Panc1 (cell line): ENCODE data around the gene OGA. TPM values are rescaled to one million over a fixed set of nuclear protein-coding genes. Genes with fewer than 3 reads are reported as not detected.

Source experiments
- ATAC-seq: fragments of 200-7000 bp; cut with Tn5 transposase; 2 replicates; pipeline ENCODE4 v1.9.1; 2020; ENCODE audit warnings: mild to moderate bottlenecking, moderate library complexity
- BruUV-seq: library from RNA; stranded (reverse); fragments of 400-500 nt; replicated peaks from 2 replicates; lab custom pipeline; 2021; lab: Mats Ljungman, UMichigan
- CTCF ChIA-PET: fragments of 300-600 bp; sonication (Branson Sonifier 250); formaldehyde crosslinking; loops from one replicate; lab custom pipeline; 2022; ENCODE audit warnings: antibody characterized with exemption; lab: Charles Lee
- POLR2A ChIA-PET: fragments of 300-600 bp; sonication (Branson Sonifier 250); formaldehyde crosslinking; loops from one replicate; lab custom pipeline; 2022; ENCODE audit warnings: antibody characterized with exemption; lab: Charles Lee
- DNase-seq: peaks from one replicate; pipeline ENCODE4 v3.0.0-alpha.2; 2010; ENCODE audit warnings: low read depth, low spot score
- H3K27ac ChIP-seq: 2 replicates; pipeline ENCODE4 v1.5.1; 2011; ENCODE audit warnings: mild to moderate bottlenecking, low read length, inconsistent platforms
- H3K27me3 ChIP-seq: fragments of 200-500 bp; sonication (Bioruptor generic); 2 replicates; pipeline ENCODE4 v1.6.0; 2014; ENCODE audit warnings: low read length, inconsistent platforms; ENCODE audit not compliant: control insufficient read depth, insufficient read depth
- H3K36me3 ChIP-seq: fragments of 200-500 bp; sonication (Bioruptor generic); 2 replicates; pipeline ENCODE4 v1.5.1; 2014; ENCODE audit warnings: inconsistent platforms, mild to moderate bottlenecking, low read length, moderate library complexity; ENCODE audit not compliant: control insufficient read depth, insufficient read depth
- H3K4me1 ChIP-seq: 2 replicates; pipeline ENCODE4 v1.5.1; 2011; ENCODE audit warnings: inconsistent platforms, mild to moderate bottlenecking, low read length, moderate library complexity; ENCODE audit not compliant: control insufficient read depth, insufficient read depth
- H3K4me3 ChIP-seq, 2 experiments: 2 replicates each; pipeline ENCODE4 v1.5.1; 2011 to 2012; ENCODE audit warnings: low read depth in 2 of 2, low read length in 2 of 2, mild to moderate bottlenecking in 2 of 2, inconsistent platforms in 1 of 2, moderate library complexity in 1 of 2
- H3K9me3 ChIP-seq: fragments of 200-500 bp; sonication (Bioruptor generic); 2 replicates; pipeline ENCODE4 v1.5.1; 2014; ENCODE audit warnings: low read depth, mild to moderate bottlenecking, inconsistent platforms, low read length, moderate library complexity; ENCODE audit not compliant: control insufficient read depth, insufficient read depth
- CTCF ChIP-seq: fragments of 450-650 bp; IDR thresholded peaks from 2 replicates; pipeline ENCODE4 v1.5.1; 2017; ENCODE audit warnings: mild to moderate bottlenecking
- POLR2AphosphoS5 ChIP-seq: IDR thresholded peaks from 2 replicates; pipeline ENCODE4 v1.6.1; 2012; ENCODE audit warnings: mild to moderate bottlenecking, low read depth, low read length, moderate library complexity
- REST ChIP-seq, 2 experiments: IDR thresholded peaks; 2 replicates each; pipeline ENCODE4 v1.6.1; 2011 to 2012; ENCODE audit warnings: low read depth in 2 of 2, control low read depth in 1 of 2, low read length in 1 of 2, mild to moderate bottlenecking in 1 of 2, moderate library complexity in 1 of 2; ENCODE audit not compliant: insufficient read depth in 1 of 2
- SIN3A ChIP-seq: IDR thresholded peaks from 2 replicates; pipeline ENCODE4 v1.6.1; 2012; ENCODE audit warnings: low read depth, mild to moderate bottlenecking, low read length, moderate library complexity, borderline replicate concordance; ENCODE audit not compliant: insufficient read depth
- TCF7L2 ChIP-seq: IDR thresholded peaks from 2 replicates; pipeline ENCODE4 v1.6.1; 2011; ENCODE audit warnings: mild to moderate bottlenecking, low read depth, low read length, inconsistent platforms
- in situ Hi-C: cut with HindIII; loops from 2 replicates; pipeline ENCODE4 v1.10.0; 2016; ENCODE audit warnings: low sequenced_read_pairs, low pct_unique_long_range_greater_than_20kb
- intact Hi-C: fragments of 100-400 bp; cut with micrococcal nuclease; formaldehyde crosslinking; loops from one replicate; pipeline ENCODE4 v1.10.0; 2022; ENCODE audit not compliant: unreplicated experiment
- total RNA-seq: library from RNA; stranded (reverse); gene quantifications from one replicate; pipeline ENCODE4 v1.2.1, GENCODE V29; 2021; ENCODE audit not compliant: unreplicated experiment

Gene OGA
- total RNA-seq, 1 experiment from 2014 or later, result 117 TPM

- Histone ChIP-seq H3K27ac (no peak overlapping the region), H3K36me3 (no peaks in the 10 kb centered on the region), H3K4me1 (peaks cover 12% of the 10 kb centered on the region), H3K9me3 (no peaks in the 10 kb centered on the region), H3K27me3 (no peaks in the 10 kb centered on the region), H3K4me3 (no peak overlapping the region)
- intact Hi-C loops, result no loop called here
- BruUV-seq, result no TSS peak
- POLR2A ChIA-PET, result no interaction called here
- in situ Hi-C loops, result no loop called here
- ATAC-seq (no peak), DNase-seq (no peak)
- CTCF ChIA-PET, result no interaction called here
- TF ChIP-seq SIN3A, result no peak
- TF ChIP-seq POLR2AphosphoS5, result no peak
- no peak for TF ChIP-seq TCF7L2
- TF ChIP-seq REST (IDR thresholded peaks at IDR 0.05; ENCODE audit: insufficient read depth in 1 of 2, low read depth in 2 of 2, low read length in 1 of 2), result no peak
- TF ChIP-seq CTCF, result no peak
These were observed 9.8 kb upstream of the OGA start for GRCh38 chr10:101827919-101828600.

- Histone ChIP-seq H3K36me3 (no peaks in the 10 kb centered on the region), H3K9me3 (no peaks in the 10 kb centered on the region), H3K4me1 (peaks cover 12% of the 10 kb centered on the region), H3K27me3 (no peaks in the 10 kb centered on the region), H3K27ac (no peak overlapping the region), H3K4me3 (no peak overlapping the region)
- DNase-seq (no peak), ATAC-seq (no peak)
- BruUV-seq, result no TSS peak
- POLR2A ChIA-PET, result no interaction called here
- CTCF ChIA-PET, result no interaction called here
- intact Hi-C loops, result no loop called here
- TF ChIP-seq SIN3A (no peak), REST (IDR thresholded peaks at IDR 0.05; ENCODE audit: insufficient read depth in 1 of 2, low read depth in 2 of 2, low read length in 1 of 2) (no peak), CTCF (no peak), POLR2AphosphoS5 (no peak), TCF7L2 (no peak)
- in situ Hi-C loops, result no loop called here
These were observed 8.7 kb upstream of the OGA start for GRCh38 chr10:101826852-101827434.
